Esophagus muscularis mucosa (tissue), 4 donors: ENCODE data around the gene CRYBA1. TPM values are rescaled to one million over a fixed set of nuclear protein-coding genes. Genes with fewer than 3 reads are reported as not detected.

Experiments
- DNase-seq: peaks from one replicate; pipeline ENCODE4 v3.0.0-alpha.2; 2017; ENCODE audit errors: extremely low spot score
- H3K27ac ChIP-seq, 4 donors: fragments of 200-600 bp; sonication (generic); replicated peaks in 1 of 4; 1 replicate in 3 of 4; 2 replicates in 1 of 4; pipeline ENCODE4 v1.5.1; 2016 to 2019; ENCODE audit warnings: mild to moderate bottlenecking in 1 of 4
- H3K27me3 ChIP-seq, 4 donors: fragments of 200-600 bp; sonication (generic); one replicate each; pipeline versions ENCODE4 v1.5.1 to v1.6.0; 2016 to 2019
- H3K36me3 ChIP-seq, 4 donors: fragments of 200-600 bp; sonication (generic); one replicate each; pipeline ENCODE4 v1.5.1; 2016 to 2019
- H3K4me1 ChIP-seq, 4 donors: fragments of 200-600 bp; sonication (generic); one replicate each; pipeline ENCODE4 v1.5.1; 2016 to 2019
- H3K4me3 ChIP-seq, 4 donors: fragments of 200-600 bp; sonication (generic); 1 replicate in 2 of 4; 2 replicates in 2 of 4; pipeline ENCODE4 v1.5.1; 2016 to 2019; ENCODE audit warnings: mild to moderate bottlenecking in 4 of 4, moderate library complexity in 1 of 4
- H3K9me3 ChIP-seq, 4 donors: fragments of 200-600 bp; sonication (generic); 1 replicate in 3 of 4; 2 replicates in 1 of 4; pipeline ENCODE4 v1.5.1; 2016 to 2019
- EP300 ChIP-seq: sonication (generic); formaldehyde crosslinking; IDR thresholded peaks from one replicate; pipeline ENCODE4 v1.6.1; 2017; ENCODE audit warnings: antibody characterized with exemption
- POLR2A ChIP-seq: fragments of 450-650 bp; IDR thresholded peaks from one replicate; pipeline ENCODE4 v1.6.1; 2017; ENCODE audit warnings: antibody characterized with exemption, moderate library complexity, mild to moderate bottlenecking, low read depth
- POLR2AphosphoS5 ChIP-seq, 2 donors: sonication (generic); formaldehyde crosslinking; IDR thresholded peaks; one replicate each; pipeline ENCODE4 v1.6.1; 2017; ENCODE audit warnings: antibody characterized with exemption in 2 of 2
- WGBS: methylation state at CpG from one replicate; pipeline ENCODE4 v1.1.5; 2018; 5-methylcytosine and 5-hydroxymethylcytosine counted together
- intact Hi-C: fragments of 100-400 bp; cut with DNase I; formaldehyde crosslinking; loops from one replicate; pipeline ENCODE4 v1.15.1; 2023
- total RNA-seq, 4 donors: library from RNA; depleted of rRNA; stranded (reverse); fragments of >200 nt; gene quantifications; one replicate each; pipeline versions ENCODE4 v1.1.0 to v1.2.1, GENCODE V29; 2016
- TF ChIP-seq, protein P1 (sequence below), 3 experiments: fragments of 200-600 bp in 2 of 3; fragments of 450-650 bp in 1 of 3; sonication (generic) in 2 of 3; IDR thresholded peaks; one replicate each; pipeline ENCODE4 v1.5.1; 2017 to 2019; ENCODE audit warnings: antibody characterized with exemption in 3 of 3, mild to moderate bottlenecking in 2 of 3, moderate library complexity in 1 of 3

Gene CRYBA1
- total RNA-seq, 4 donors from 2014 or later = not detected

GRCh38 chr17:29235904-29236303, 10.8 kb upstream of the CRYBA1 start:
- H3K27me3 ChIP-seq = no peaks in the 10 kb centered on the region
- H3K36me3 ChIP-seq = peaks cover 0 to 4% (median 0%) of the 10 kb centered on the region in 4 donors
- no peaks in the 10 kb centered on the region for H3K9me3 ChIP-seq
- intact Hi-C loops = no loop called here
- peaks cover under 1 to 10% (median 1%) of the 10 kb centered on the region in 4 donors for H3K4me1 ChIP-seq
- no peak for DNase-seq
- no peak overlapping the region for H3K27ac ChIP-seq
- TF ChIP-seq, protein P1, sequence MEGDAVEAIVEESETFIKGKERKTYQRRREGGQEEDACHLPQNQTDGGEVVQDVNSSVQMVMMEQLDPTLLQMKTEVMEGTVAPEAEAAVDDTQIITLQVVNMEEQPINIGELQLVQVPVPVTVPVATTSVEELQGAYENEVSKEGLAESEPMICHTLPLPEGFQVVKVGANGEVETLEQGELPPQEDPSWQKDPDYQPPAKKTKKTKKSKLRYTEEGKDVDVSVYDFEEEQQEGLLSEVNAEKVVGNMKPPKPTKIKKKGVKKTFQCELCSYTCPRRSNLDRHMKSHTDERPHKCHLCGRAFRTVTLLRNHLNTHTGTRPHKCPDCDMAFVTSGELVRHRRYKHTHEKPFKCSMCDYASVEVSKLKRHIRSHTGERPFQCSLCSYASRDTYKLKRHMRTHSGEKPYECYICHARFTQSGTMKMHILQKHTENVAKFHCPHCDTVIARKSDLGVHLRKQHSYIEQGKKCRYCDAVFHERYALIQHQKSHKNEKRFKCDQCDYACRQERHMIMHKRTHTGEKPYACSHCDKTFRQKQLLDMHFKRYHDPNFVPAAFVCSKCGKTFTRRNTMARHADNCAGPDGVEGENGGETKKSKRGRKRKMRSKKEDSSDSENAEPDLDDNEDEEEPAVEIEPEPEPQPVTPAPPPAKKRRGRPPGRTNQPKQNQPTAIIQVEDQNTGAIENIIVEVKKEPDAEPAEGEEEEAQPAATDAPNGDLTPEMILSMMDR (IDR thresholded peaks at IDR 0.05) = no peak
- no peak for TF ChIP-seq EP300
- TF ChIP-seq POLR2A = no peak
- no peak for TF ChIP-seq POLR2AphosphoS5 (IDR thresholded peaks at IDR 0.05)
- WGBS = 84% methylated on average over 3 of the region's 3 CpGs
- H3K4me3 ChIP-seq = no peak overlapping the region

DNA sequence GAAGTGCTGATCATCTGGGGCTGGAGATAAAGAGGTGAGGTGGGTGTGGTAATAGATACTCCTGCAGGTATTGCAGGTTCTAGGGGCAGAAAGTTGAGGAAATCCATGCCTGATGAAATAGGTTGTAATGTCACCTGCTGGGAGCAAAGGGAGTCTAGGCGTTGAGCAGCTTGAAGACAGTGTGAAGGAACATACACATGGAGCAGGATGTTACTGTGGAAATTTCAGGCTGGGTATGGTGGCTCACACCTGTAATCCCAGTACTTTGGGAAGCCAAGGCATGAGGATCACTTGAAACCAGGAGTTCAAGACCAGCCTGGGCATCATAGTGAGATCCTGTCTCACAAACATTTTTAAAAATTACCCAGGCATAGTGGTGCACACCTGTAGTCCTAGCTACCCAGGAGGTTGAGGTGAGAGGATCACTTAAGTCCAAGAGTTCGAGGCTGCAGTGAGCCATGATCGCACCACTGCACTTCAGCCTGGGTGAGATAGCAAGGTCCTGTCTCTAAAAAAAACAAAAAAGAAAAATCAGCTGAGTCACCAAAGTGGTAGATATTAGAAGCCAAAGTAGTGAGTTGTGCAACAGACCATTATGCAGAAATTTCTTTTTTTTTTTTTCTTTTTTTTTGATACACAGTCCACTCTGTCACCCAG, 9.1 kb upstream of the CRYBA1 start:
- intact Hi-C loops = no loop called here
- H3K9me3 ChIP-seq = no peaks in the 10 kb centered on the region
- TF ChIP-seq, protein P1 (IDR thresholded peaks at IDR 0.05) = no peak
- no peak for TF ChIP-seq POLR2A
- TF ChIP-seq POLR2AphosphoS5 (IDR thresholded peaks at IDR 0.05) = no peak
- TF ChIP-seq EP300 = no peak
- no peak for DNase-seq
- peaks cover 6 to 17% (median 7%) of the 10 kb centered on the region in 4 donors for H3K4me1 ChIP-seq
- H3K27ac ChIP-seq = no peak overlapping the region
- no peak overlapping the region for H3K4me3 ChIP-seq
- no peaks in the 10 kb centered on the region for H3K27me3 ChIP-seq
- whole genome bisulfite sequencing = 89% methylated on average over 3 of the region's 3 CpGs
- peaks cover 0 to 4% (median 0%) of the 10 kb centered on the region in 4 donors for H3K36me3 ChIP-seq

- Histone ChIP-seq H3K27me3 (no peaks in the 10 kb centered on the region), H3K9me3 (no peaks in the 10 kb centered on the region), H3K4me1 (peaks cover 6 to 17% (median 7%) of the 10 kb centered on the region in 4 donors), H3K4me3 (no peak overlapping the region), H3K36me3 (peaks cover 0 to 4% (median 0%) of the 10 kb centered on the region in 4 donors), H3K27ac (no peak overlapping the region)
- DNase-seq = peak; percentile 55
- 89% methylated on average over 8 of the region's 8 CpGs for WGBS
- intact Hi-C loops = no loop called here
- TF ChIP-seq EP300 (no peak), POLR2AphosphoS5 (IDR thresholded peaks at IDR 0.05) (no peak), POLR2A (no peak)
- TF ChIP-seq, protein P1 (IDR thresholded peaks at IDR 0.05) = no peak
Observed at GRCh38 chr17:29238133-29238850, 8.4 kb upstream of the CRYBA1 start.

GRCh38 chr17:29240477-29240876, 6.2 kb upstream of the CRYBA1 start:
- Histone ChIP-seq H3K36me3 (peaks cover 0 to 4% (median 0%) of the 10 kb centered on the region in 4 donors), H3K4me3 (no peak overlapping the region), H3K9me3 (no peaks in the 10 kb centered on the region), H3K27ac (peak overlapping the region in 3 of 4 donors; percentile 18 to 47 (median 33)), H3K27me3 (no peaks in the 10 kb centered on the region), H3K4me1 (peaks cover 6 to 17% (median 7%) of the 10 kb centered on the region in 4 donors)
- peak; percentile 68 for DNase-seq
- intact Hi-C loops = no loop called here
- TF ChIP-seq POLR2A (no peak), POLR2AphosphoS5 (IDR thresholded peaks at IDR 0.05) (no peak), EP300 (no peak)
- TF ChIP-seq, protein P1 (IDR thresholded peaks at IDR 0.05) = no peak
- 53% methylated on average over 2 of the region's 2 CpGs for WGBS
